Measurements from ENCODE around the gene SPATS2.

Gene SPATS2

GRCh38 chr12:49335955-49336644 lies 31.2 kb upstream of the SPATS2 start:
- DNase-seq (ENCODE audit: low read depth in 2 of 2), result no peak

GRCh38 chr12:49336645-49337584 lies 30.3 kb upstream of the SPATS2 start, which contains the start of gene C1QL4:
Gene C1QL4, minus strand, starts transcription at chr12:49337188. Its CDS starts 711 bp downstream, at chr12:49336477.
- DNase-seq (ENCODE audit: low read depth in 2 of 2), result peak; percentile 74 to 76

DNA sequence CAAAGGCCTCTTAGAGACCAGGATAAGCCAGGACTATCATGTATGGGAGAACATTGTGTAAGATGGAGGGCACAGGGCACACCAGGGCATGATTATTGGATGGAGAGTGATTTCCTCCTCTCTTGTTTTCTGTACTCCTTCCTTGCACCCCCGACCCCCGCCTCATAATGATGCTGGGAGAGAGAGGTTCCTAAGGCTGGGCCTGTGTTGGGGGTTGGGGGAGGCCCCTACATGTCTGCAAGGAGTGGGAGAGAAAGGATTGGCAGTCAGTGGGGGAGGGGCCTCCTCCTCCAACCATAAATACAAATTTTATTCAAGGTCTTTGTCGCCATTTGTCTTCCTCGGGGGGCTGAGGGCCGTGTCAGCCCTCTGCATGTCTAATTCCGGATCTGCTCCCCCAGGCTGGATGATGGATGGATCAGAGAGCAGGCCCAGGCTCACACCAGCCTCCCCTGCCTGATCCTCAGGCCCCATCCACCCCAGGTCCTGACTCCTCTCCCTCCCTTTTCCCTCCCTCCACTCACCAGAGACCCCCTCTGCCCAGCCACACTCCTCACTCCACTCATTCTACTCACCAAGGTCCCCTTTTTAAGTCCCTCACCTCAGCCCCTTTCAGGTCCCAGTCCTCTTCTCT lies 28.3 kb upstream of the SPATS2 start:
- DNase-seq (ENCODE audit: low read depth in 2 of 2), result no peak

- DNase-seq (ENCODE audit: low read depth in 2 of 2), result no peak
Measured at GRCh38 chr12:49339464-49339861, 27.8 kb upstream of the SPATS2 start.

GRCh38 chr12:49340095-49340870 lies 27.0 kb upstream of the SPATS2 start:
- no peak for DNase-seq (ENCODE audit: low read depth in 2 of 2)

- DNase-seq (ENCODE audit: low read depth in 2 of 2), result no peak
Measured at GRCh38 chr12:49340971-49341776, 26.1 kb upstream of the SPATS2 start.

DNA sequence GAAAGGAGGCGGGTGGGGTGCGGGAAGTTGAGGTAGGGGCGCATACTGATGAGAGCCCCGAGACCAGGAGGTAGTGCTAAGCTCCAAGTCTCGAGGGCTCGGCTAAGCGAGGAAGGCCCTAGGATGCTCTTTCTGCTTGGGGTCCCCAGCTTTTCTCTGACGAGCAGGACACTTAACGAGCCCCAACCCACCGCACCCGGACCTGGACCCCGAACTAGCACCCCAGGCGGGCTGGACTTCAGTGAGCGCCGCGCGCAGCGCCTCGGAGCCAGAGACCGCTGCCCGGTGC lies 25.5 kb upstream of the SPATS2 start:
- DNase-seq (ENCODE audit: low read depth in 2 of 2), result no peak

DNA sequence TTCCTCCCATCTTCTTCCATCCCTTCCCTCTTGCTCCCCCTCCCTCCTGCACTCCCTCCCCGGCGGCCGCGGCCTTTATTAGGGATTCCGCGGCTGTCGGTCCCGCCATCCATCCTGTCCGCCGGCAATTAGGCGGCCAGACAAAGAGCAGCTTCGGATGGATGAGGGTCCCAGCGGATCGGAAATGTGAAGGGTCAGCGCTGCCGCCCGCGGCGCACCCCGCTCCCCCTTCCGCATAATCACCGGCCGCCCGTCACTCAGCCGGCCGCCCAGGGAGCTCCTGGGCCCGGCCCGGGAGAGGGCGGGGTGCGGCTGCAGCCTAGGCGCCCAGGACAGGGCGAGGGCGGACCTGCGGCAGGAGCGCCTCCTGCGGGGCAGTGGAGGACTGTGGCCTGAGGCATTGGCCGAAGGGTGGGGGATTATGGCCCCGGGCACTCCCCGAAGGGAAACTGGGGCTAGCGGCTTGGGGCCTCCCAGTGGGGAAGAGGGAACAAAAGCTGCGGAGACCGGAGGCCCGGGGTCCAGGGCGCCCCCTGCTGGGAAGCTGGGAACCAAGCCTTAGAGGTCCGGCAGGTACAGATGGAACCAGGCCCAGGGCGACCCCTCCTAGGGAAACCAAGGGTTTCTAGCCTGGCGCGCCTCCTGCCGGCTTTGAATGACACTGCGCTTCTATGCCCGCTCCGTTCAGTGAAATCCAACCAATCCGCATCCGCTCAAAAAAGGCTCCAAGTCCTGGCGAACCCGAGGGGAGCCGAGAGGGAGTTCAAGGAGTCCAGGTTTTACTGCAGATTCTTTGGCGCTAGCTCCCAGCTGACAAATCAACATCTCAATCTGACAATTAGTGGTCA lies 25.0 kb upstream of the SPATS2 start:
- peak; percentile 76 to 80 for DNase-seq (ENCODE audit: low read depth in 2 of 2)

- no peak for DNase-seq (ENCODE audit: low read depth in 2 of 2)
Measured at GRCh38 chr12:49342914-49343731, 24.1 kb upstream of the SPATS2 start.

GRCh38 chr12:49344486-49345050 lies 22.7 kb upstream of the SPATS2 start:
- no peak for DNase-seq (ENCODE audit: low read depth in 2 of 2)

DNA sequence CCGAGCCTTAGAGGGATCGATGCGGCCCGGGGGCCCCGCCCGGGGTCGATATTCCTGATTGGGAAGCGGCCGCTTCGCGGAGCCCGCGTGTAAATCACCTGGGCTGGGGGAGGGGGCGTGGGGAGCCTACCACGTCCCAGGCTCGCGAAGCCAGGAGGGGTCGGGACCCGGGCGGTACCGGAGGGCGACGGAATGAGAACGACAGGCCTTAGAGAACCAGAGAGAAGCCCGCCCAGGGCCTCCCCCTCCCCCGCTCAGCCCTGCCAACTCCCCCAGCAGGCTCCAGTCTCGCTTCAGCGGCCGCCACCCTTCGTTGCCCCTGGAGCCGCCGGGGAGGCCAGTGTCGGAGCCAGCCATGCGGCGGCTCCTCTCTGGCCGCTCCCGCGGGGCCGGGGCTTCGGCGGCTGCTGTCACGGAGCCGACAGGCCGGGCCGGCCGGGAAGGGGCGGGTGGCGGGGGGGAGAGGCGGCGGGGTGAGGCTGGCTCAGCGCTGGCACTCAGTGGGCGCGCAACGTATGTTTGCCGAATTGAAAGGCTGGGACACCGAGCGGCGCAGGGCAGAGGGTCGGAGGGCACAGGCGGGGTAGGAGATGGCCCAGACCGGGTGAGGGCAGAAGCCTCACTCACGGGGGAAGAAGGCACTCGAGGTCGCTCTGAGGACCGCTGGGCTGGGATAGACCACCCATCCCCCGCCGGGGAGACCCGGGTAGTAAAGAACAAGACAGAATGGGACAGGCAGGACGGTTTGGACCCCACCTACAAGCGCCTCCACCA lies 22.0 kb upstream of the SPATS2 start:
- DNase-seq (ENCODE audit: low read depth in 2 of 2), result no peak

DNA sequence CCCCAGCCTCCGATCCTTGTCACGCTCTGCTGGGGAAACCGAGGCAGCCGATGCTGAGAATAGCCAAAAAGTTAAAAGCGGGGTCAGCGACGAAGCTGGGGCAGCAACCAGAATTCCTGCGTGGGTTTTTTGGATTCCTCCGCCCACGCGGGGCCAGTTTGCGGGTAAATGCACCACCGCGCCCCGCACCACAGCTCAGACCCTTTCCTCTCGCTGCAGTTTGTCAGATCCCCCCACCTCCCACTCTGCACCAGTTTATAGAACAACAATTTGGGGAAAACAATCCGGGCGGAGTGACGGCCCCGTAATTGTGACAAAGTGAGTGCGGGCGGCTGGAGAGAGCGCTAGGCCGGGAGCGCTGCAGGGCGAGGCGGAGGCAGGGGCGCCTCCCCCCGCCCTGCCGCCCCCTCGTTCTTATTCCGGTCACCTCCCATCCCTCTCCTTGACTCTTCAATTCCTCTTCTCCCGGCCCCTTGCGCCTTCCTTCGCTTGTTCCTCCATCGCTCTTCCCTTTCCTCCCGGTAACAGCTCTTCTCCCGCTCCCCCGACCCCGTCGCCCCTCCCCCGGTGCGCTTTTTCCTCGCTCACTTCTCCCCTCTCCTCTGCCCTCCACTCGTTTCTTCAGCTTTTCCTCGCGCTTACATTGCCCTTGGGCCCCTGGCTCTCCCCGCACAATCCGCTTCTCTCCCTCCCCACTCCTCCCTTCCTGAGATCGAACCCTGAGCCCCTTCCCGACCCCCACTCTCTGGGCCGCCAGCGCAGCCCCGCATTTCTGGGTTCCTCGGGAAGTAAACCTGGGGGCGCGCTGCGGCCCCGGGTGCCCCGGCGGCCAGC lies 21.2 kb upstream of the SPATS2 start:
- DNase-seq (ENCODE audit: low read depth in 2 of 2), result no peak

- no peak for DNase-seq (ENCODE audit: low read depth in 2 of 2)
Measured at GRCh38 chr12:49346659-49347310, 20.5 kb upstream of the SPATS2 start, which contains the start of gene DNAJC22. Gene DNAJC22, plus strand, starts transcription at chr12:49346888. Its CDS starts 1,985 bp downstream, at chr12:49348873.

GRCh38 chr12:49347311-49348193 lies 19.7 kb upstream of the SPATS2 start:
- DNase-seq (ENCODE audit: low read depth in 2 of 2), result peak; percentile 61 to 63

DNA sequence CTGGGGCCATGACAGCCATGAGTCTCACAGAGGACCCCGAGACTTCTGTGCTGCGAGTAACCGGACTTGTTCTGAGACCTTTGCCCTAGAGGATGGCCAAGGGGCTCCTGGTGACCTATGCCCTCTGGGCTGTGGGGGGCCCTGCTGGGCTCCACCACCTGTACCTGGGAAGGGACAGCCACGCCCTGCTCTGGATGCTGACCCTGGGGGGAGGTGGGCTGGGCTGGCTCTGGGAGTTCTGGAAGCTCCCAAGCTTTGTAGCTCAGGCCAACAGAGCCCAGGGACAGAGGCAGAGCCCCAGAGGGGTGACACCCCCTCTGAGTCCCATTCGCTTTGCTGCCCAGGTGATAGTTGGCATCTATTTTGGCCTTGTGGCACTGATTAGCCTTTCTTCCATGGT lies 18.5 kb upstream of the SPATS2 start:
- no peak for DNase-seq (ENCODE audit: low read depth in 2 of 2)
